Skeletal muscle tissue (tissue), 4 donors: ENCODE measurements around the gene HNRNPH2. TPM values are rescaled to one million over a fixed set of nuclear protein-coding genes. Genes with fewer than 3 reads are reported as not detected.

Experiments used
- H3K27ac ChIP-seq: one replicate; pipeline ENCODE4 v1.7.0; 2013; ENCODE audit warnings: mild to moderate bottlenecking, low read depth, low read length, inconsistent platforms
- H3K27me3 ChIP-seq, 3 donors: one replicate each; pipeline ENCODE4 v1.7.0; 2013; ENCODE audit warnings: low read length in 3 of 3; ENCODE audit not compliant: control insufficient read depth in 3 of 3, insufficient read depth in 3 of 3
- H3K36me3 ChIP-seq, 3 donors: one replicate each; pipeline ENCODE4 v1.7.0; 2013; ENCODE audit warnings: low read length in 3 of 3; ENCODE audit not compliant: control insufficient read depth in 3 of 3, insufficient read depth in 3 of 3
- H3K4me1 ChIP-seq, 3 donors: one replicate each; pipeline ENCODE4 v1.7.0; 2013; ENCODE audit warnings: low read length in 3 of 3, mild to moderate bottlenecking in 3 of 3; ENCODE audit not compliant: control insufficient read depth in 3 of 3, insufficient read depth in 3 of 3
- H3K4me3 ChIP-seq, 3 donors: one replicate each; pipeline ENCODE4 v1.7.0; 2013; ENCODE audit warnings: low read length in 3 of 3
- H3K9ac ChIP-seq, 3 donors: one replicate each; pipeline ENCODE4 v1.7.0; 2013; ENCODE audit warnings: low read length in 3 of 3, mild to moderate bottlenecking in 3 of 3, moderate library complexity in 2 of 3, low read depth in 1 of 3
- H3K9me3 ChIP-seq, 3 donors: one replicate each; pipeline ENCODE4 v1.7.0; 2013; ENCODE audit warnings: low read length in 3 of 3; ENCODE audit not compliant: control insufficient read depth in 3 of 3
- total RNA-seq: library from RNA; depleted of rRNA; stranded (reverse); fragments of >200 nt; gene quantifications from one replicate; pipeline ENCODE4 v1.2.3, GENCODE V29; 2014
- donor health status: Osteomylitis.

Gene HNRNPH2
- total RNA-seq, 1 donor from 2014 or later = 53.2 TPM

DNA sequence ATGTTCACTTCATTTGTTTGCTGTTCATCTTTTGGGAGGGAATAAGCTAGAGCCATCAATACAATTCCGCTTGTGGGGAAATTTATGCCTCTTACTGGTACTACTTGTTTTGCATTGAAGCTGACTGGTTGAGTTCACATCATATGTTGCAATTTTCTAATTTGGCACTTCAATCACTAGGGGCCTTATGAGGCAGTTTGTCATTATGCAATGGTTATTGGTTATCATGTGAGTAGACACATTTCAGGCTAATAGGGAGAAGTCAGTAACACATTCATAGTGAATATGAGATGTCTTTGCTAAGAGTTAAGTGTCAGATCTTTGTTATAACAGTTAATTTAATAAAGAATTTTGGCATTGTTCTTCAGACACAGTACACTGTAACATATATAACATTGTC lies 12.2 kb upstream of the HNRNPH2 start:
- no peak overlapping the region for H3K4me3 ChIP-seq
- peaks cover 0 to 7% (median 5%) of the 10 kb centered on the region in 3 donors for H3K36me3 ChIP-seq
- H3K9me3 ChIP-seq = no peaks in the 10 kb centered on the region
- no peak overlapping the region for H3K9ac ChIP-seq
- no peaks in the 10 kb centered on the region for H3K27me3 ChIP-seq
- peaks cover 0 to 8% (median 3%) of the 10 kb centered on the region in 3 donors for H3K4me1 ChIP-seq
- H3K27ac ChIP-seq = no peak overlapping the region

DNA sequence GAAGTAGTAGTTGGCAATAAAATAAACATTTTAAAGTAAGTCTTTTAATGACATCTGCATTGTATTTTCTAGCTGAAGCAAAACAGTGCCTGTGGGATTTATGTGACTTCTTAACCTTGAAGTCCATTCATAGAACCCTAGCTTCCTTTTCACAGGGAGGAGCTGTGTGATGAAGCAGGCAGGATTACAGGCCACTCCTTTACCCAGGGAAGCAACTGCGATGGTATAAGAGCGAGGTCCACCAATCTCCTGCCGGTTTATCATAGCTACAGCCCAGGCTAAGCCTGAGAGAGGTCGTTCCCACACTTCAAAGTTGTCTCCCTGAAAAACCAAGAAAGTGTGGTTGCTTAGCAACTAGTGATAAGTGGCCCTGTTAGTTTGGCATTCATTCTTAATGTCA lies 10.2 kb upstream of the HNRNPH2 start:
- H3K9me3 ChIP-seq = no peaks in the 10 kb centered on the region
- no peak overlapping the region for H3K9ac ChIP-seq
- H3K36me3 ChIP-seq = peaks cover 0 to 11% (median 7%) of the 10 kb centered on the region in 3 donors
- H3K27me3 ChIP-seq = no peaks in the 10 kb centered on the region
- H3K4me3 ChIP-seq = no peak overlapping the region
- no peaks in the 10 kb centered on the region for H3K4me1 ChIP-seq
- no peak overlapping the region for H3K27ac ChIP-seq

DNA sequence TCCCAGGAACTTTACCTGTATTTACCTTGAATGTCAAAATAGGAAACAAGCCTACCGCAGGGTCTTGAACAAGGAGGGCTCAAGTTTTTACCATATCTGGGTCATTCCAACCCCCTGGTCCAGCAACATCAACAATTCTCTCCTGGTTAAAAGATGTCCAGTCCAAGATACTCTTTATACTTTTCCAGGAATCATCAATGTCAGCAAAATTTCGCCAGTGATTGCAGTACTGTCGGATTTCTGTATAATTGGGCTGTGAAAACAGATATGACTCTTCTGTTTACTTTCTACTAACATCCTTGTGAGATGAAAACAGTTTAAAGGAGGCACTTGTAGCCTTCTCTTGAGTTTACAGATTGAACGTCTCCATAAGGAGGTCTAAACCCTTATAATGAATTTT lies 9.3 kb upstream of the HNRNPH2 start:
- Histone ChIP-seq H3K36me3 (peaks cover 0 to 11% (median 7%) of the 10 kb centered on the region in 3 donors), H3K9me3 (no peaks in the 10 kb centered on the region), H3K4me1 (no peaks in the 10 kb centered on the region), H3K4me3 (no peak overlapping the region), H3K27ac (no peak overlapping the region), H3K9ac (no peak overlapping the region), H3K27me3 (no peaks in the 10 kb centered on the region)

DNA sequence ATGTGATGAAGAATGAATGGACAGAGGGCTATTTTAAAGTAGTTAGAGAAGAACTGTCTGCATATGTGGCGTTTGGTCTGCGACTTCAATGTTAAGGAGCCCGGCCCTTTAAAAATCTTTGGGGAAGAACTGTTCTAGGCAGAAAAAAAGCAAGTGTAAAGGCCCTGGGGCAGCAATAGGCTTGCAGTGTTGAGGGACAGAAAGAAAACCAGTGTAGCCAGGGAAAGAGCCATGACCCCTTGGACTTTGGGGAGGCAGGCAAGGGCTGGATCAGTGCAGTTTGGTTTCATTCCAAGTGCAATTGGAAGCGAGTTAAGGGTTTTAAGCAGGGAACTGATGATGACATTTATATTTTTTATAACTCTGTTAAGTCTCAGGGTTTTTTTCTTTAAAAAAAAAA lies 8.2 kb upstream of the HNRNPH2 start:
- Histone ChIP-seq H3K27me3 (no peaks in the 10 kb centered on the region), H3K36me3 (peaks cover 0 to 11% (median 7%) of the 10 kb centered on the region in 3 donors), H3K4me3 (no peak overlapping the region), H3K27ac (no peak overlapping the region), H3K4me1 (no peaks in the 10 kb centered on the region), H3K9me3 (no peaks in the 10 kb centered on the region), H3K9ac (no peak overlapping the region)

DNA sequence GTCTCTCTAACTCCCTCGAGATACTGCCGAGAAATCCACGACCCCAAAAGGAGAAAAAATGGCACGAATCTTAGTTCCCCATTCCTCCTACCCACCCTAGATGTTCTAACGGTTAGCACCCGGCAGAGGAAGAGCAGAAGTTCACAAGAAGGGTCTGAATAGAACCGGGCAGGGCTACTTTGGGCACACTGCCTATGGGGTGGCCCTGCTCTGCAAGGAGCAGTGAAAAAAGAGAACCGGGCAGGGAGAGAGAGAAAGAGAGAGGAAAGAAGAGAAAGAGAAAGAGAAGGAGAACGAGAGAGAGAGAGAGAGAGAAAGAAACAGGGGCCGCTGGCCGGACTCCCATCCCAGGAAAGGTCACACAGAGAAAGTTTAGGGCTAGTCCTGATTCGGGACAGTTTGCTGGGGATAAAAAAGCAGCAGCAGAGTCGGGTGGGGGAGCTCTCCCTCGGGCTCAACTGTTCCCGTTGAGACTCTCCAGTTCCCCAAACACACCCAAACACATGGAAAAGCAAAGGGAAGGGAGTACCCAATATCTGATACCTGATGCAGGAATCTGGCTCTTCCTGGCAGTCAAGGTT lies 765 bp upstream of the HNRNPH2 start:
- peaks cover 12 to 18% (median 13%) of the 10 kb centered on the region in 3 donors for H3K4me1 ChIP-seq
- H3K36me3 ChIP-seq = peaks cover 0 to 4% (median 2%) of the 10 kb centered on the region in 3 donors
- no peaks in the 10 kb centered on the region for H3K27me3 ChIP-seq
- peak overlapping the region; percentile 90 for H3K27ac ChIP-seq
- peak overlapping the region; percentile 92 to 95 (median 93) for H3K4me3 ChIP-seq
- no peaks in the 10 kb centered on the region for H3K9me3 ChIP-seq
- peak overlapping the region; percentile 81 to 87 (median 84) for H3K9ac ChIP-seq

DNA sequence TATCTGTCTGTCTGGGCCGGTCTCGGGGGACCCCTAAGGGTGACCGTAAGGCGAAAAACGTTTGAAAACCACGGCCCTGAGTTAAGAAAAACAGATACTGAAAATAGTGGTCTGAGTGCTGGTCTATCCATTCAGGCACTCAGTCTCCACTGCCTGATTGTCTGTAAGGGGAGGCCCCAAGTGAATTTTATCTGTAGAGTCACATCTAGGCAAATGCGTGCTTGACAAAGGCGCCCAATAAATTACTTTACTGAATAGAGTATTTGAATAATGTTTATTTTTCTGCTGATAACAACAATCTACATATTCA lies 465 bp downstream of the HNRNPH2 start:
- Histone ChIP-seq H3K9ac (peak overlapping the region; percentile 81 to 92 (median 86)), H3K27me3 (no peaks in the 10 kb centered on the region), H3K9me3 (no peaks in the 10 kb centered on the region), H3K4me1 (peaks cover 13 to 26% (median 20%) of the 10 kb centered on the region in 3 donors), H3K4me3 (peak overlapping the region; percentile 80 to 93 (median 85)), H3K36me3 (peaks cover 2 to 10% (median 5%) of the 10 kb centered on the region in 3 donors), H3K27ac (peak overlapping the region; percentile 90)

DNA sequence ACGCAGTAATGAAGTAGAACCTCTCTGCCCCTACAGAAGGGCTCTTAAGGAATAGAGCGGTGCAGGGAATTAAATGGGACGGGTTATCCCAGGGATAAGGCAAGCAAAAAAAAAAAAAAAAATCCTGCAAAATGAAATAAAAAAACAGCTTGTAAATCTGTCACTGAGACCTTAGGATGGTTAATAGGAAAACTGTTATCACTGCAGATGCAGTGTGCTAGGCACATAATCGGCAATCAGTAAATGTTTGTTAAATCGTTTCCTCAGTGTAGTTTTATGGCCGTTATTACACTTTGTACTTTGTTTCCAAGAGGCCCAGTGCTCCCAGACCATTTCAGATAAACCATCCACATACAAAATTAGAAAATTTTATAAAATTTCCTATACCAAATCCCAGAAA lies 1.0 kb downstream of the HNRNPH2 start:
- H3K9me3 ChIP-seq = no peaks in the 10 kb centered on the region
- peak overlapping the region; percentile 90 for H3K27ac ChIP-seq
- no peaks in the 10 kb centered on the region for H3K27me3 ChIP-seq
- H3K4me3 ChIP-seq = peak overlapping the region; percentile 67 to 93 (median 85)
- peaks cover 2 to 10% (median 5%) of the 10 kb centered on the region in 3 donors for H3K36me3 ChIP-seq
- H3K9ac ChIP-seq = peak overlapping the region; percentile 81 to 92 (median 86)
- peaks cover 13 to 26% (median 20%) of the 10 kb centered on the region in 3 donors for H3K4me1 ChIP-seq

DNA sequence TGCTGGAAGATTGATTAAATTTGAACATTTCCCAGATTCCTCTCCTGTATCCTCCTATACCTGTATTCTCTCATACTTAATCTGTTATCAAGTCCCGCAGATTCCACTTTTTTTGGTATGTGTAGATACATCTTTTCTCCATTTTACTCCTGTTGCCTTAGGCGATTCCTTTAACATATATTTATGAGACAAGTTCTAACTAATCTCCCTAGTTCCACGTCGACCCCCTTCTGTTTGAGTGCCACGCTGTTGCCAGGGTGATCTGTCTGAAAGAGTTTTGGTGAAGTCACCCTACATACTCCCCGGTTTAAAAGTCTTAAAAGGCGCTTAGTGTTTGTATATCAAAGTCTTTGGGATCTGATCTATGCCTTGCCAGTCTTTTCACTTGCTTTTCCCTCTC lies 2.4 kb downstream of the HNRNPH2 start:
- Histone ChIP-seq H3K4me1 (peaks cover 13 to 29% (median 20%) of the 10 kb centered on the region in 3 donors), H3K4me3 (peak overlapping the region in 1 of 3 donors; percentile 38)

DNA sequence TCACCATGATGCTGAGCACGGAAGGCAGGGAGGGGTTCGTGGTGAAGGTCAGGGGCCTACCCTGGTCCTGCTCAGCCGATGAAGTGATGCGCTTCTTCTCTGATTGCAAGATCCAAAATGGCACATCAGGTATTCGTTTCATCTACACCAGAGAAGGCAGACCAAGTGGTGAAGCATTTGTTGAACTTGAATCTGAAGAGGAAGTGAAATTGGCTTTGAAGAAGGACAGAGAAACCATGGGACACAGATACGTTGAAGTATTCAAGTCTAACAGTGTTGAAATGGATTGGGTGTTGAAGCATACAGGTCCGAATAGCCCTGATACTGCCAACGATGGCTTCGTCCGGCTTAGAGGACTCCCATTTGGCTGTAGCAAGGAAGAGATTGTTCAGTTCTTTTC lies 4.0 kb downstream of the HNRNPH2 start:
- no peaks in the 10 kb centered on the region for H3K27me3 ChIP-seq
- H3K27ac ChIP-seq = no peak overlapping the region
- no peak overlapping the region for H3K9ac ChIP-seq
- H3K4me3 ChIP-seq = no peak overlapping the region
- peaks cover 15 to 32% (median 23%) of the 10 kb centered on the region in 3 donors for H3K4me1 ChIP-seq
- H3K9me3 ChIP-seq = no peaks in the 10 kb centered on the region
- H3K36me3 ChIP-seq = peaks cover 2 to 10% (median 5%) of the 10 kb centered on the region in 3 donors

More for the DNA sequence above, 2.4 kb downstream of the HNRNPH2 start:
- Histone ChIP-seq H3K9ac (peak overlapping the region in 2 of 3 donors; percentile 9 to 21), H3K27ac (no peak overlapping the region), H3K27me3 (no peaks in the 10 kb centered on the region), H3K36me3 (peaks cover 2 to 10% (median 5%) of the 10 kb centered on the region in 3 donors), H3K9me3 (no peaks in the 10 kb centered on the region)

DNA sequence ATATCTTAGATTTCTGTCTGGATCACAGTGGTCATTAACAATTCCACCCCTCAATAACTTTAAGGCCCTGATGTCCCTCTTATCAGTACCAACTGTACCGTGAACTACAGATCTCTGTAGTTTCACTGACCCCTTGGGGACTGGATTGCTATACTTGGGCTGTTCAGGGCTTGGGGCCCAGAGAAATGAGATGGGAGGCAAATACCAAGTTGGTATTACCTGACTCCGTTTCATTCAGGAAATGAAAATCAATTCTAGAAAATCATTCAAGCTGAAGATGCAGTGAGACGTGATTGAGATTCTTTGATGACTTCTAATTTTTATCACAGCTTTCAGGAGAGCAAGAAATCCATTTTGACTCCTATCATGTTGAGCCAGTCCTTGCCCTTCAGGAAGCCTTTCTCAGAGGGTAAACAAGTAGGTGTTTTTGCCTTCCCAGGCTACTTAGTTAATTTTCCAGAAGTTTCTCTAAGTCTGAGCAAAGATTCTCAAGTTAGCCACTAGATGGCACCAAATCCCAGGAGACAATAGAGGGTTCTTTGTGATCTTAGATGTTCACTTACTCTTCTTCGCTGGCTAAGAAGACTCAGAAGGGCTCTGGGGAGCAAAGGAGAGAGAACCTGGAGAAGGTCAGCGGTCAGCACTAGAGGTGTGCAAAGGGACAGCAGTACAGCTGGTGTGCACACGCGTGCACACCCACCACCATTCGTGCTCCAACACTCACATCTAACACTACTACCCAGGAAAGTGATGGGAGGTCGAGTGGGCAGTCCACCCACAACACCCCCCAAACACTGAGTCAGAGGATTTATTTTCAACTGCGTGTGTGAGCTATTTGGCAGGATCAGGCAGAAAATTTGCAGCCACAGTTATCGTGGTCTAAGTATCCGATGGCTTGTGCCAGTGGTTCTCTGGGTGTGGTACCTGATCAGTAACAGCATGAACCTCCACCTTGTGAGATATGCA lies 7.4 kb downstream of the HNRNPH2 start:
- Histone ChIP-seq H3K27ac (peak overlapping the region; percentile 14), H3K9ac (peak overlapping the region in 1 of 3 donors; percentile 9)

More for the DNA sequence above, 7.4 kb downstream of the HNRNPH2 start:
- H3K27me3 ChIP-seq = no peaks in the 10 kb centered on the region
- peaks cover 11 to 22% (median 18%) of the 10 kb centered on the region in 3 donors for H3K4me1 ChIP-seq
- peak overlapping the region in 1 of 3 donors; percentile 11 for H3K4me3 ChIP-seq
- no peaks in the 10 kb centered on the region for H3K9me3 ChIP-seq
- H3K36me3 ChIP-seq = peaks cover 2 to 13% (median 5%) of the 10 kb centered on the region in 3 donors
